SH-SY5Y (cell line): ENCODE results near the gene ATAD2B.

Experiments
- GATA2 ChIP-seq: IDR thresholded peaks from 2 replicates; pipeline ENCODE4 v1.6.1; 2011; ENCODE audit warnings: mild to moderate bottlenecking, low read depth, low read length
- GATA3 ChIP-seq: IDR thresholded peaks from 2 replicates; pipeline ENCODE4 v1.6.1; 2011; ENCODE audit warnings: low read depth, mild to moderate bottlenecking, low read length, moderate library complexity

GRCh38 chr2:23777826-23778225, 149.1 kb downstream of the ATAD2B start:
- TF ChIP-seq GATA3: peak; percentile 22; the same call in 1 of the 2 replicates
- no peak for TF ChIP-seq GATA2
